ENCODE data around the gene ZXDC.

ZXDC gene

GRCh38 chr3:126475413-126476114 lies at the start of gene ZXDC:
Gene ZXDC (minus strand): TSS chr3:126475891. CDS start chr3:126475865, 26 bp downstream.
- Histone ChIP-seq H3K4me3 (ENCODE audit: low read length in 2 of 2) (peak within 1 kb of the TSS; percentile 91 to 95), H3K4me1 (ENCODE audit: control insufficient read depth, insufficient read depth, low read length) (peaks cover 44% of the 10 kb centered on the region), H3K27me3 (ENCODE audit: control insufficient read depth in 1 of 2, insufficient read depth in 2 of 2, low read length in 2 of 2) (no peaks in the 10 kb centered on the region), H3K9ac (ENCODE audit: low read length in 2 of 2) (peak within 1 kb of the TSS; percentile 92 to 94), H3K27ac (ENCODE audit: low read length) (peak within 1 kb of the TSS; percentile 66), H3K36me3 (ENCODE audit: control insufficient read depth in 2 of 2, insufficient read depth in 2 of 2, low read length in 2 of 2) (peaks cover 5 to 7% of the 10 kb centered on the region in 2 donors), H3K9me3 (ENCODE audit: control insufficient read depth in 2 of 2, low read length in 2 of 2) (no peaks in the 10 kb centered on the region)

GRCh38 chr3:126525091-126525852 lies 49.6 kb upstream of the ZXDC start:
- Histone ChIP-seq H3K27me3 (ENCODE audit: control insufficient read depth in 1 of 2, insufficient read depth in 2 of 2, low read length in 2 of 2) (peaks cover 21 to 22% of the 10 kb centered on the region in 2 donors), H3K4me1 (ENCODE audit: control insufficient read depth, insufficient read depth, low read length) (peaks cover 9% of the 10 kb centered on the region), H3K27ac (ENCODE audit: low read length) (no peak overlapping the region), H3K9me3 (ENCODE audit: control insufficient read depth in 2 of 2, low read length in 2 of 2) (no peaks in the 10 kb centered on the region), H3K36me3 (ENCODE audit: control insufficient read depth in 2 of 2, insufficient read depth in 2 of 2, low read length in 2 of 2) (no peaks in the 10 kb centered on the region), H3K9ac (ENCODE audit: low read length in 2 of 2) (no peak overlapping the region), H3K4me3 (ENCODE audit: low read length in 2 of 2) (no peak overlapping the region)

- Histone ChIP-seq H3K4me1 (ENCODE audit: control insufficient read depth, insufficient read depth, low read length) (peaks cover 9% of the 10 kb centered on the region), H3K36me3 (ENCODE audit: control insufficient read depth in 2 of 2, insufficient read depth in 2 of 2, low read length in 2 of 2) (no peaks in the 10 kb centered on the region), H3K9ac (ENCODE audit: low read length in 2 of 2) (no peak overlapping the region), H3K9me3 (ENCODE audit: control insufficient read depth in 2 of 2, low read length in 2 of 2) (no peaks in the 10 kb centered on the region), H3K4me3 (ENCODE audit: low read length in 2 of 2) (peak overlapping the region; percentile 43 to 58), H3K27ac (ENCODE audit: low read length) (no peak overlapping the region), H3K27me3 (ENCODE audit: control insufficient read depth in 1 of 2, insufficient read depth in 2 of 2, low read length in 2 of 2) (peaks cover 21 to 22% of the 10 kb centered on the region in 2 donors)
Measured at GRCh38 chr3:126524429-126524988, 48.8 kb upstream of the ZXDC start.

- H3K9me3 ChIP-seq (ENCODE audit: control insufficient read depth in 2 of 2, low read length in 2 of 2) = no peaks in the 10 kb centered on the region
- peaks cover 21 to 22% of the 10 kb centered on the region in 2 donors for H3K27me3 ChIP-seq (ENCODE audit: control insufficient read depth in 1 of 2, insufficient read depth in 2 of 2, low read length in 2 of 2)
- H3K9ac ChIP-seq (ENCODE audit: low read length in 2 of 2) = no peak within 1 kb of the TSS
- H3K4me3 ChIP-seq (ENCODE audit: low read length in 2 of 2) = peak within 1 kb of the TSS; percentile 43 to 58
- H3K27ac ChIP-seq (ENCODE audit: low read length) = no peak within 1 kb of the TSS
- H3K4me1 ChIP-seq (ENCODE audit: control insufficient read depth, insufficient read depth, low read length) = peaks cover 9% of the 10 kb centered on the region
- H3K36me3 ChIP-seq (ENCODE audit: control insufficient read depth in 2 of 2, insufficient read depth in 2 of 2, low read length in 2 of 2) = no peaks in the 10 kb centered on the region
Measured at GRCh38 chr3:126523745-126524428, 48.2 kb upstream of the ZXDC start, which contains the start of gene CHST13. Gene CHST13 (plus strand): TSS chr3:126524155. CDS start chr3:126524333, 178 bp downstream.

- H3K9ac ChIP-seq (ENCODE audit: low read length in 2 of 2) = no peak overlapping the region
- H3K4me1 ChIP-seq (ENCODE audit: control insufficient read depth, insufficient read depth, low read length) = peaks cover 9% of the 10 kb centered on the region
- H3K27ac ChIP-seq (ENCODE audit: low read length) = no peak overlapping the region
- H3K9me3 ChIP-seq (ENCODE audit: control insufficient read depth in 2 of 2, low read length in 2 of 2) = no peaks in the 10 kb centered on the region
- H3K36me3 ChIP-seq (ENCODE audit: control insufficient read depth in 2 of 2, insufficient read depth in 2 of 2, low read length in 2 of 2) = no peaks in the 10 kb centered on the region
- peaks cover 21 to 25% of the 10 kb centered on the region in 2 donors for H3K27me3 ChIP-seq (ENCODE audit: control insufficient read depth in 1 of 2, insufficient read depth in 2 of 2, low read length in 2 of 2)
- H3K4me3 ChIP-seq (ENCODE audit: low read length in 2 of 2) = no peak overlapping the region
Measured at GRCh38 chr3:126522363-126522788, 46.7 kb upstream of the ZXDC start.

GRCh38 chr3:126521122-126521891 lies 45.6 kb upstream of the ZXDC start:
- Histone ChIP-seq H3K27me3 (ENCODE audit: control insufficient read depth in 1 of 2, insufficient read depth in 2 of 2, low read length in 2 of 2) (peaks cover 25% of the 10 kb centered on the region in 2 donors), H3K27ac (ENCODE audit: low read length) (no peak overlapping the region), H3K9me3 (ENCODE audit: control insufficient read depth in 2 of 2, low read length in 2 of 2) (no peaks in the 10 kb centered on the region), H3K4me1 (ENCODE audit: control insufficient read depth, insufficient read depth, low read length) (peaks cover 9% of the 10 kb centered on the region), H3K4me3 (ENCODE audit: low read length in 2 of 2) (no peak overlapping the region), H3K36me3 (ENCODE audit: control insufficient read depth in 2 of 2, insufficient read depth in 2 of 2, low read length in 2 of 2) (no peaks in the 10 kb centered on the region), H3K9ac (ENCODE audit: low read length in 2 of 2) (no peak overlapping the region)

GRCh38 chr3:126519506-126520455 lies 44.1 kb upstream of the ZXDC start:
- no peak overlapping the region for H3K27ac ChIP-seq (ENCODE audit: low read length)
- H3K4me3 ChIP-seq (ENCODE audit: low read length in 2 of 2) = no peak overlapping the region
- H3K4me1 ChIP-seq (ENCODE audit: control insufficient read depth, insufficient read depth, low read length) = peaks cover 9% of the 10 kb centered on the region
- H3K36me3 ChIP-seq (ENCODE audit: control insufficient read depth in 2 of 2, insufficient read depth in 2 of 2, low read length in 2 of 2) = no peaks in the 10 kb centered on the region
- H3K27me3 ChIP-seq (ENCODE audit: control insufficient read depth in 1 of 2, insufficient read depth in 2 of 2, low read length in 2 of 2) = peaks cover 19 to 20% of the 10 kb centered on the region in 2 donors
- no peaks in the 10 kb centered on the region for H3K9me3 ChIP-seq (ENCODE audit: control insufficient read depth in 2 of 2, low read length in 2 of 2)
- H3K9ac ChIP-seq (ENCODE audit: low read length in 2 of 2) = no peak overlapping the region

- Histone ChIP-seq H3K27ac (ENCODE audit: low read length) (no peak overlapping the region), H3K27me3 (ENCODE audit: control insufficient read depth in 1 of 2, insufficient read depth in 2 of 2, low read length in 2 of 2) (peaks cover 11 to 14% of the 10 kb centered on the region in 2 donors), H3K9me3 (ENCODE audit: control insufficient read depth in 2 of 2, low read length in 2 of 2) (no peaks in the 10 kb centered on the region)
Measured at GRCh38 chr3:126518779-126519177, 43.1 kb upstream of the ZXDC start.

GRCh38 chr3:126517986-126518778 lies 42.5 kb upstream of the ZXDC start:
- Histone ChIP-seq H3K4me3 (ENCODE audit: low read length in 2 of 2) (no peak overlapping the region), H3K36me3 (ENCODE audit: control insufficient read depth in 2 of 2, insufficient read depth in 2 of 2, low read length in 2 of 2) (no peaks in the 10 kb centered on the region), H3K9ac (ENCODE audit: low read length in 2 of 2) (no peak overlapping the region), H3K9me3 (ENCODE audit: control insufficient read depth in 2 of 2, low read length in 2 of 2) (no peaks in the 10 kb centered on the region), H3K27ac (ENCODE audit: low read length) (no peak overlapping the region), H3K4me1 (ENCODE audit: control insufficient read depth, insufficient read depth, low read length) (peaks cover 4% of the 10 kb centered on the region), H3K27me3 (ENCODE audit: control insufficient read depth in 1 of 2, insufficient read depth in 2 of 2, low read length in 2 of 2) (peaks cover 5 to 8% of the 10 kb centered on the region in 2 donors)

More at GRCh38 chr3:126518779-126519177, 43.1 kb upstream of the ZXDC start:
- Histone ChIP-seq H3K36me3 (ENCODE audit: control insufficient read depth in 2 of 2, insufficient read depth in 2 of 2, low read length in 2 of 2) (no peaks in the 10 kb centered on the region), H3K4me3 (ENCODE audit: low read length in 2 of 2) (no peak overlapping the region), H3K4me1 (ENCODE audit: control insufficient read depth, insufficient read depth, low read length) (peaks cover 6% of the 10 kb centered on the region), H3K9ac (ENCODE audit: low read length in 2 of 2) (no peak overlapping the region)

All from stomach smooth muscle (tissue), 2 donors.